Upper lobe of left lung (tissue), 6 donors: ENCODE results near the gene GATA6. TPM values are rescaled to one million over a fixed set of nuclear protein-coding genes. Genes with fewer than 3 reads are reported as not detected.

Experiments used
- ATAC-seq, 2 donors: fragments of 200-7000 bp; cut with Tn5 transposase; one replicate each; pipeline ENCODE4 v1.9.1; 2022; ENCODE audit warnings: mild to moderate bottlenecking in 2 of 2, moderate library complexity in 2 of 2; ENCODE audit not compliant: low FRiP score in 2 of 2
- DNase-seq, 2 donors: peaks; one replicate each; pipeline ENCODE4 v3.0.0-alpha.2; 2019 to 2020
- H3K27ac ChIP-seq, 4 donors: fragments of 200-600 bp; sonication (generic); one replicate each; pipeline ENCODE4 v1.5.1; 2016 to 2019
- H3K27me3 ChIP-seq, 4 donors: fragments of 200-600 bp; sonication (generic); one replicate each; pipeline ENCODE4 v1.5.1; 2017 to 2019
- H3K36me3 ChIP-seq, 4 donors: fragments of 200-600 bp; sonication (generic); one replicate each; pipeline ENCODE4 v1.5.1; 2016 to 2019
- H3K4me1 ChIP-seq, 4 donors: fragments of 200-600 bp; sonication (generic); one replicate each; pipeline ENCODE4 v1.5.1; 2018 to 2019
- H3K4me3 ChIP-seq, 4 donors: fragments of 200-600 bp; sonication (generic); one replicate each; pipeline ENCODE4 v1.5.1; 2017 to 2019; ENCODE audit warnings: mild to moderate bottlenecking in 2 of 4, moderate library complexity in 1 of 4
- H3K9me3 ChIP-seq, 4 donors: fragments of 200-600 bp; sonication (generic); one replicate each; pipeline ENCODE4 v1.5.1; 2018 to 2019
- EP300 ChIP-seq, 4 donors: sonication (generic); formaldehyde crosslinking; IDR thresholded peaks; one replicate each; pipeline ENCODE4 v1.5.1; 2017; ENCODE audit warnings: antibody characterized with exemption in 4 of 4, control low read depth in 2 of 4
- POLR2A ChIP-seq, 4 donors: fragments of 450-650 bp; IDR thresholded peaks; one replicate each; pipeline ENCODE4 v1.5.1; 2016 to 2017; ENCODE audit warnings: antibody characterized with exemption in 4 of 4, mild to moderate bottlenecking in 2 of 4
- POLR2AphosphoS5 ChIP-seq, 2 donors: sonication (generic); formaldehyde crosslinking; IDR thresholded peaks; one replicate each; pipeline ENCODE4 v1.5.1; 2017; ENCODE audit warnings: antibody characterized with exemption in 2 of 2
- WGBS, 2 donors: methylation state at CpG; one replicate each; pipeline ENCODE4 v1.1.5; 2017 to 2018; 5-methylcytosine and 5-hydroxymethylcytosine counted together
- total RNA-seq, 6 donors: library from RNA; depleted of rRNA in 4 of 6; stranded (reverse); fragments of >200 nt in 4 of 6; gene quantifications; one replicate each; pipeline versions ENCODE4 v1.1.0 to v1.2.1, GENCODE V29; 2016 to 2021
- TF ChIP-seq, protein P1 (sequence below), 6 experiments: fragments of 450-650 bp in 4 of 6; fragments of 200-600 bp in 2 of 6; sonication (generic) in 2 of 6; IDR thresholded peaks; one replicate each; pipeline ENCODE4 v1.5.1; 2016 to 2019; ENCODE audit warnings: antibody characterized with exemption in 6 of 6
- donor health status: DM: no; HTN: no; CAD: no; lungs with moderate emphysema.
- donor health status: DM: no; HTN: yes; CAD: no; lungs with severe emphysema.

Gene GATA6
- total RNA-seq, 6 donors from 2014 or later = 29.7 to 52.8 (median 41.4) TPM

GRCh38 chr18:22197668-22198067, 28.3 kb downstream of the GATA6 start:
- no peak overlapping the region for H3K4me3 ChIP-seq
- no peaks in the 10 kb centered on the region for H3K9me3 ChIP-seq
- DNase-seq (no peak), ATAC-seq (no peak)
- H3K4me1 ChIP-seq = peaks cover 10 to 30% (median 25%) of the 10 kb centered on the region in 4 donors
- H3K27ac ChIP-seq = peak overlapping the region in 2 of 4 donors; percentile 6 to 30
- TF ChIP-seq, protein P1, sequence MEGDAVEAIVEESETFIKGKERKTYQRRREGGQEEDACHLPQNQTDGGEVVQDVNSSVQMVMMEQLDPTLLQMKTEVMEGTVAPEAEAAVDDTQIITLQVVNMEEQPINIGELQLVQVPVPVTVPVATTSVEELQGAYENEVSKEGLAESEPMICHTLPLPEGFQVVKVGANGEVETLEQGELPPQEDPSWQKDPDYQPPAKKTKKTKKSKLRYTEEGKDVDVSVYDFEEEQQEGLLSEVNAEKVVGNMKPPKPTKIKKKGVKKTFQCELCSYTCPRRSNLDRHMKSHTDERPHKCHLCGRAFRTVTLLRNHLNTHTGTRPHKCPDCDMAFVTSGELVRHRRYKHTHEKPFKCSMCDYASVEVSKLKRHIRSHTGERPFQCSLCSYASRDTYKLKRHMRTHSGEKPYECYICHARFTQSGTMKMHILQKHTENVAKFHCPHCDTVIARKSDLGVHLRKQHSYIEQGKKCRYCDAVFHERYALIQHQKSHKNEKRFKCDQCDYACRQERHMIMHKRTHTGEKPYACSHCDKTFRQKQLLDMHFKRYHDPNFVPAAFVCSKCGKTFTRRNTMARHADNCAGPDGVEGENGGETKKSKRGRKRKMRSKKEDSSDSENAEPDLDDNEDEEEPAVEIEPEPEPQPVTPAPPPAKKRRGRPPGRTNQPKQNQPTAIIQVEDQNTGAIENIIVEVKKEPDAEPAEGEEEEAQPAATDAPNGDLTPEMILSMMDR (IDR thresholded peaks at IDR 0.05) = no peak
- TF ChIP-seq EP300 (IDR thresholded peaks at IDR 0.05) (no peak), POLR2AphosphoS5 (IDR thresholded peaks at IDR 0.05) (no peak)
- peaks cover 2 to 38% (median 8%) of the 10 kb centered on the region in 4 donors for H3K36me3 ChIP-seq
- H3K27me3 ChIP-seq = no peaks in the 10 kb centered on the region
- 71 to 72% methylated on average over 2 of the region's 2 CpGs for WGBS, 2 donors

- H3K9me3 ChIP-seq = no peaks in the 10 kb centered on the region
- H3K27ac ChIP-seq = peak overlapping the region in 1 of 4 donors; percentile 30
- TF ChIP-seq, protein P1 (IDR thresholded peaks at IDR 0.05) = no peak
- no peak for TF ChIP-seq POLR2AphosphoS5 (IDR thresholded peaks at IDR 0.05)
- TF ChIP-seq POLR2A (IDR thresholded peaks at IDR 0.05) = no peak
- TF ChIP-seq EP300 (IDR thresholded peaks at IDR 0.05) = no peak
- peaks cover 7 to 25% (median 21%) of the 10 kb centered on the region in 4 donors for H3K4me1 ChIP-seq
- no peak for ATAC-seq
- no peaks in the 10 kb centered on the region for H3K27me3 ChIP-seq
- peaks cover 2 to 40% (median 8%) of the 10 kb centered on the region in 4 donors for H3K36me3 ChIP-seq
- no peak for DNase-seq
- WGBS, 2 donors = 88 to 93% methylated on average over 7 of the region's 7 CpGs
- no peak overlapping the region for H3K4me3 ChIP-seq
Measured at GRCh38 chr18:22198163-22198562, 28.8 kb downstream of the GATA6 start.

DNA sequence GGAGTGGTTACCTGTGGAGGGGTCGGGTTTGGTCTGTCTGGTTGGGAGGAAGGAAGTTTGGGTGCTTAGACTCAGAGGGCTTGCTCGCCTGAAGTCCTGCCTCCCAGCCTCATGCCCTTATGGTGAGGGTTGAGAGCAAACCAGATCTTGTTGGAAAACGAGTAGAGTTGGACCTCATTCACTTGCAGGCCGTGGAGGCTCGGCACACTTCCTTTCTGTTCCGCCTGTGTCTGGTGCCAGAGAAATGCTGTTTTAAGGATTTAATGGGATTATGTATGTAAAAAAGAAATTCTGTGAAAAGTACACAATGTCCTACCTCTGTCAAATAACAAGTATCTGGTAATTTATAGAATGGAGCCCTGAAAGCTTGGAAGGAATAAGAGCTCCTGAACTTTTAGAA, 29.6 kb downstream of the GATA6 start:
- no peak overlapping the region for H3K4me3 ChIP-seq
- H3K27ac ChIP-seq = peak overlapping the region in 1 of 4 donors; percentile 29
- ATAC-seq = no peak
- DNase-seq = no peak
- WGBS, 2 donors = 52 to 58% methylated on average over 6 of the region's 6 CpGs
- H3K36me3 ChIP-seq = peaks cover 2 to 42% (median 8%) of the 10 kb centered on the region in 4 donors
- H3K27me3 ChIP-seq = no peaks in the 10 kb centered on the region
- no peaks in the 10 kb centered on the region for H3K9me3 ChIP-seq
- TF ChIP-seq, protein P1 (IDR thresholded peaks at IDR 0.05) = no peak
- TF ChIP-seq EP300 (IDR thresholded peaks at IDR 0.05) = no peak
- no peak for TF ChIP-seq POLR2AphosphoS5 (IDR thresholded peaks at IDR 0.05)
- no peak for TF ChIP-seq POLR2A (IDR thresholded peaks at IDR 0.05)
- peaks cover 2 to 18% (median 17%) of the 10 kb centered on the region in 4 donors for H3K4me1 ChIP-seq

DNA sequence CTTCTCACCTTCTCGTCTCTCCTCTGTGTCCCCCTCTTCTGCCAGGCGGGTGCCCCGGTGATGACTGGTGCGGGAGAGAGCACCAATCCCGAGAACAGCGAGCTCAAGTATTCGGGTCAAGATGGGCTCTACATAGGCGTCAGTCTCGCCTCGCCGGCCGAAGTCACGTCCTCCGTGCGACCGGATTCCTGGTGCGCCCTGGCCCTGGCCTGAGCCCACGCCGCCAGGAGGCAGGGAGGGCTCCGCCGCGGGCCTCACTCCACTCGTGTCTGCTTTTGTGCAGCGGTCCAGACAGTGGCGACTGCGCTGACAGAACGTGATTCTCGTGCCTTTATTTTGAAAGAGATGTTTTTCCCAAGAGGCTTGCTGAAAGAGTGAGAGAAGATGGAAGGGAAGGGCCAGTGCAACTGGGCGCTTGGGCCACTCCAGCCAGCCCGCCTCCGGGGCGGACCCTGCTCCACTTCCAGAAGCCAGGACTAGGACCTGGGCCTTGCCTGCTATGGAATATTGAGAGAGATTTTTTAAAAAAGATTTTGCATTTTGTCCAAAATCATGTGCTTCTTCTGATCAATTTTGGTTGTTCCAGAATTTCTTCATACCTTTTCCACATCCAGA, 31.3 kb downstream of the GATA6 start:
- ATAC-seq (no peak), DNase-seq (peak in 1 of 2 donors; percentile 77)
- WGBS, 2 donors = 90 to 95% methylated on average over 32 of the region's 32 CpGs
- H3K4me1 ChIP-seq = peaks cover 0 to 13% (median 11%) of the 10 kb centered on the region in 4 donors
- TF ChIP-seq EP300 (IDR thresholded peaks at IDR 0.05) (no peak), POLR2AphosphoS5 (IDR thresholded peaks at IDR 0.05) (no peak), POLR2A (IDR thresholded peaks at IDR 0.05) (no peak)
- TF ChIP-seq, protein P1 (IDR thresholded peaks at IDR 0.05) = no peak
- H3K4me3 ChIP-seq = no peak overlapping the region
- no peaks in the 10 kb centered on the region for H3K27me3 ChIP-seq
- H3K36me3 ChIP-seq = peaks cover 2 to 42% (median 8%) of the 10 kb centered on the region in 4 donors
- no peaks in the 10 kb centered on the region for H3K9me3 ChIP-seq
- no peak overlapping the region for H3K27ac ChIP-seq

DNA sequence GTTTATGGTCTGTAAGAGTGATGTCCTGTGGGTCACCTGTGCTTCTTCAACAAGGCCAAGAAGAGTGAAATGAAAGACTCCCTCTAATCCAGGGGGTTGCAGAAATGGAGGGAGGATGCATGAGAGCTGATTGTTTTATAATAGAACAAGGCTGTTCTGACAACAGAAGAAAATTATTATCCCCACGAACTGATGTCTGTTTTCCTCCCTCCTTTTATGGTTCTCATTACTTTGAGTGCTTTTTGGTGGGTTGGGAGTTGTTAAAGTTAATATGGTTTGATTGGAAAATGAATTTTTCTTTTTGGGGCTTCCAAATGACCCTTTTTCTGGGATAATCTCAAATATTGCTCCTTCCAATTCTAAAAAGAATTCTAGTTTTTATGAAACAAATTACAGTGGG, 33.6 kb downstream of the GATA6 start:
- Histone ChIP-seq H3K4me1 (peaks cover 0 to 7% (median 5%) of the 10 kb centered on the region in 4 donors), H3K27me3 (no peaks in the 10 kb centered on the region), H3K27ac (no peak overlapping the region), H3K9me3 (no peaks in the 10 kb centered on the region), H3K36me3 (peaks cover 2 to 35% (median 8%) of the 10 kb centered on the region in 4 donors), H3K4me3 (no peak overlapping the region)
- TF ChIP-seq, protein P1 (IDR thresholded peaks at IDR 0.05) = no peak
- no peak for TF ChIP-seq POLR2A (IDR thresholded peaks at IDR 0.05)
- no peak for TF ChIP-seq EP300 (IDR thresholded peaks at IDR 0.05)
- DNase-seq (no peak), ATAC-seq (no peak)
- 75 to 82% methylated on average over 1 of the region's 1 CpG for WGBS, 2 donors
